Ovary (tissue), 9 donors: ENCODE results near the gene SLC24A1. TPM values are rescaled to one million over a fixed set of nuclear protein-coding genes. Genes with fewer than 3 reads are reported as not detected.

Experiments used
- DNase-seq, 5 donors: peaks; one replicate each; pipeline ENCODE4 v3.0.0-alpha.2; 2019 to 2020
- H3K27ac ChIP-seq, 2 donors: fragments of 200-600 bp; one replicate each; pipeline versions ENCODE4 v1.5.1 to v1.8.0; 2019 to 2022
- H3K27me3 ChIP-seq: fragments of 200-600 bp; one replicate; pipeline ENCODE4 v1.8.0; 2022
- H3K36me3 ChIP-seq: fragments of 200-600 bp; sonication (generic); one replicate; pipeline ENCODE4 v1.5.1; 2019
- H3K4me1 ChIP-seq: one replicate; pipeline ENCODE4 v1.8.1; 2013; ENCODE audit warnings: mild to moderate bottlenecking, moderate library complexity; ENCODE audit not compliant: insufficient read depth
- H3K4me3 ChIP-seq: fragments of 200-600 bp; sonication (generic); one replicate; pipeline ENCODE4 v1.5.1; 2017
- H3K9me3 ChIP-seq, 2 donors: fragments of 200-600 bp in 1 of 2; sonication (generic) in 1 of 2; one replicate each; pipeline versions ENCODE4 v1.5.1 to v1.8.1; 2013 to 2019; ENCODE audit warnings: mild to moderate bottlenecking in 1 of 2, moderate library complexity in 1 of 2
- EP300 ChIP-seq: sonication (generic); formaldehyde crosslinking; IDR thresholded peaks from one replicate; pipeline ENCODE4 v1.6.1; 2017; ENCODE audit warnings: antibody characterized with exemption
- POLR2A ChIP-seq: fragments of 450-650 bp; IDR thresholded peaks from one replicate; pipeline ENCODE4 v1.6.1; 2017; ENCODE audit warnings: antibody characterized with exemption, mild to moderate bottlenecking, moderate library complexity
- WGBS, 3 donors: extraction: QIAGEN DNeasy Blood & Tissue Kit in 1 of 3; methylation state at CpG; one replicate each; pipeline versions ENCODE4 v1.1.5 to v1.1.7; 2013 to 2017; 5-methylcytosine and 5-hydroxymethylcytosine counted together
- intact Hi-C, 4 donors: fragments of 100-400 bp; cut with DNase I; formaldehyde crosslinking; loops; one replicate each; pipeline versions ENCODE4 v1.11.0 to v1.15.1; 2022 to 2023
- polyA plus RNA-seq, 2 donors: library from polyadenylated mRNA; stranded (reverse); fragments of 200-250 nt in 1 of 2; fragments of 350-450 nt in 1 of 2; fragmentation: Illumina TruSeq in 1 of 2; extraction: RNeasy Lipid Tissue Mini Kit (QIAGEN cat#74804) in 1 of 2; gene quantifications; one replicate each; pipeline ENCODE4 v1.2.3, GENCODE V29; 2013 to 2014
- total RNA-seq, 7 donors: library from RNA; depleted of rRNA in 2 of 7; stranded (reverse); fragments of >200 nt in 2 of 7; fragmentation: NEBNext Ultra II Directional in 3 of 7; extraction: Animal tissue kit (Norgen Biotek cat#: 25700) in 3 of 7; gene quantifications; one replicate each; pipeline versions ENCODE4 v1.1.0 to v1.2.4, GENCODE V29; 2016 to 2023
- TF ChIP-seq, protein P1 (sequence below), 3 donors: fragments of 450-650 bp in 2 of 3; fragments of 200-600 bp in 1 of 3; IDR thresholded peaks; one replicate each; pipeline versions ENCODE4 v1.5.1 to v1.8.0; 2016 to 2022; ENCODE audit warnings: antibody characterized with exemption in 3 of 3, mild to moderate bottlenecking in 1 of 3
- donor health status: DM: no; HTN: no; CAD: no; lungs with moderate emphysema.
- donor health status: DM: no; HTN: no; CAD: no.
- donor health status: Bipolar disorder and iron deficiency.
- donor health status: DM: yes; HTN: yes; CAD: no.
- donor health status: DM: no; HTN: no; CAD: no.
- donor health status: DM: yes; HTN: yes; CAD: no.

SLC24A1 gene
- total and polyA plus RNA-seq, 9 donors, result 4.5 to 17.4 (median 11.3) TPM

DNA sequence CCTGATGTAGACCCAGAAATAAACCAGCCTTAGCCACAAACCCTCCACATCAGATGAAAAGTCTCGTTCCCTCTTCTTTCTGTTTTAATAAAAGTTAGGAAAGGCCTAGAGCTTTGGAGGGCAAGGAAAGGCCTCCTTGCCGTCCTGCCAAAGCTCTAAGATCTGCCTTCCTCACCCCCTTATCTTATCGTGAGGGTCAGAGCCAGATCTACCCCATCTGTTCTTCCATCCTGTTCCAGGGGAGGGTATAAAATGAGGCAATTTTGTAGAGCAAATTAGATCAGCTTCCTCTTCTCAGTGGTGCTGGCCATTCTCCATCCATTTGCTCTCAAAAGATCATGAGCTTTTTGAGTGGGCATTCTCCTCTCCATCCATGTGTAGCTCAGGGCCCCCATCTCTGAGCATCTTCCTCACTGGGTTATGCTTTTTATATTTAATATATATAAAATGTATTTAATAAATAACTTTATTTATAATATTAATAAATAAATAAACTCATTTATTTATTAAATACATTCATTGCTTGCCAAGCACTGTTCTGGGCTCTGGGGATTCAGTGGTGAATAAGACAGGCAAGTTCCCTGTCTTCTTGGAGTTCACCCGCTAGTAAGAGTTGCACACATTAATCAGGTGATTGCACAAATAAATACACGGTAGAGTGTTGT is 2.0 kb upstream of the SLC24A1 start:
- TF ChIP-seq, protein P1, sequence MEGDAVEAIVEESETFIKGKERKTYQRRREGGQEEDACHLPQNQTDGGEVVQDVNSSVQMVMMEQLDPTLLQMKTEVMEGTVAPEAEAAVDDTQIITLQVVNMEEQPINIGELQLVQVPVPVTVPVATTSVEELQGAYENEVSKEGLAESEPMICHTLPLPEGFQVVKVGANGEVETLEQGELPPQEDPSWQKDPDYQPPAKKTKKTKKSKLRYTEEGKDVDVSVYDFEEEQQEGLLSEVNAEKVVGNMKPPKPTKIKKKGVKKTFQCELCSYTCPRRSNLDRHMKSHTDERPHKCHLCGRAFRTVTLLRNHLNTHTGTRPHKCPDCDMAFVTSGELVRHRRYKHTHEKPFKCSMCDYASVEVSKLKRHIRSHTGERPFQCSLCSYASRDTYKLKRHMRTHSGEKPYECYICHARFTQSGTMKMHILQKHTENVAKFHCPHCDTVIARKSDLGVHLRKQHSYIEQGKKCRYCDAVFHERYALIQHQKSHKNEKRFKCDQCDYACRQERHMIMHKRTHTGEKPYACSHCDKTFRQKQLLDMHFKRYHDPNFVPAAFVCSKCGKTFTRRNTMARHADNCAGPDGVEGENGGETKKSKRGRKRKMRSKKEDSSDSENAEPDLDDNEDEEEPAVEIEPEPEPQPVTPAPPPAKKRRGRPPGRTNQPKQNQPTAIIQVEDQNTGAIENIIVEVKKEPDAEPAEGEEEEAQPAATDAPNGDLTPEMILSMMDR (IDR thresholded peaks at IDR 0.05), result no peak
- TF ChIP-seq EP300 (no peak), POLR2A (no peak)
- no peak for DNase-seq
- WGBS, 3 donors, result 68 to 78% (median 77%) methylated on average over 5 of the region's 5 CpGs
- intact Hi-C loops, result no loop called here
- Histone ChIP-seq H3K27ac (no peak overlapping the region), H3K36me3 (no peaks in the 10 kb centered on the region), H3K9me3 (no peaks in the 10 kb centered on the region), H3K4me1 (no peaks in the 10 kb centered on the region), H3K4me3 (no peak overlapping the region), H3K27me3 (no peaks in the 10 kb centered on the region)

DNA sequence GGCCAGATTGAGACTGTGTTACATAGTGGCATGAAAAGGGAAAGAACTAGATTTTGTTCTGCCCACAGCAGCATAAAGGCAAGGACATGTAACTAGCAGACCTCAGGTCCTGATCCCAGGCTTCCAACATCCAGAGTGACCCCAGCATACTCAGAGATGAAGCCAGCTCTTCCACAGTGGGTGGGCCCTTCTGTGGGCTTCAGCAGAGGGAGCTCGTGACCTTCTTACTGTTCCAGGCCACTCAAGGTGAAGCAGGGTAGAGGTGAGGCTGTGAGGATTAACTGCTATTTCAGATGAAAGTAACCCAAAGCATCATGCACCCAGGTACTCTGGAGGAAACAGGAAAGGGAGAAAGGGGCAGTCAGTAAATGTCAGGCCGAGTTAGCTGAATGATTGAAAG is 905 bp upstream of the SLC24A1 start:
- no peak for TF ChIP-seq POLR2A
- TF ChIP-seq EP300, result no peak
- TF ChIP-seq, protein P1 (IDR thresholded peaks at IDR 0.05), result no peak
- Histone ChIP-seq H3K4me3 (no peak overlapping the region), H3K4me1 (no peaks in the 10 kb centered on the region), H3K9me3 (no peaks in the 10 kb centered on the region), H3K27me3 (no peaks in the 10 kb centered on the region), H3K36me3 (no peaks in the 10 kb centered on the region), H3K27ac (no peak overlapping the region)
- WGBS, 3 donors, result 89 to 93% (median 92%) methylated on average over 2 of the region's 2 CpGs
- intact Hi-C loops, result no loop called here
- no peak for DNase-seq

DNA sequence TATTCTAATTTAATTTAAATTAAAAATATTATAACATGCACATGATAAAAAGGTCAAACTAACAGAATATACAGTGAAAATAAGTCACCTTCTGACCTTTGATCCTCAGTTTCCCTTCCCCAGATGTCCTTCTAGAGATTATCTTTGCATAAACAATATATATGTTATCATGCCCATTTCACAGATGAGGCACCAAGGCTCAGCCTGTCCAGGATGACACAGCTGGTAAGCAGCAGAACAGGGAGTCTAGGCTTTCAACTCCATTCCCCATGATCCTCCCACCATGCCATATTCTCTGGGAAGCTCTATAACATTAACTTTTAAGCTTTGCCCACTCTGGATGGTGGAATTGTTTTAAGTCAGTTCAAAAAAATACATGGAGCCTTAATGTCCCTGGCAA is 1.4 kb downstream of the SLC24A1 start:
- intact Hi-C loops, result no loop called here
- no peaks in the 10 kb centered on the region for H3K36me3 ChIP-seq

DNA sequence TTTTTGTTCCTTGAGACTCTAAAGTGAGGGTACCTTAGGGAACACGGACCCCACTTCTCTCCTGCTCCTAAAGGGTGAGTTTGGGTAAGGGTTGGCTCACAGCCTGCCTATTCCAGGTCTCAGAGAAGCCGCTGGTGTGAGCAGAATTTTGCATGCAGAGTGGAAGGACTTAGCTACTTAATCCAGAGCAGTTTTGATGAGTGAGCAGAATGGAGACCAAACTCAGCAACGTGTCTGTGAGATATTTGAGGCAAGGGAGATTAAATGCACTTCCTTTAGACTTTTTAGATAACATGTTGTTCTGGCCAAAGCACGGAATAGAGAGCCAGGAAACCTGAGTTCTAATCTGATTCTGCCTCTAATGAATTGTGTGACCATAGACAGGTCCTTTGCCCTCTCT is 5.1 kb downstream of the SLC24A1 start:
- H3K27ac ChIP-seq, result no peak overlapping the region
- no peaks in the 10 kb centered on the region for H3K36me3 ChIP-seq
- no peaks in the 10 kb centered on the region for H3K27me3 ChIP-seq
- WGBS, 3 donors, result 73 to 76% (median 75%) methylated on average over 4 of the region's 4 CpGs
- H3K4me3 ChIP-seq, result no peak overlapping the region
- no peaks in the 10 kb centered on the region for H3K9me3 ChIP-seq
- no peak for TF ChIP-seq POLR2A
- TF ChIP-seq, protein P1 (IDR thresholded peaks at IDR 0.05), result no peak
- no peak for TF ChIP-seq EP300
- no peaks in the 10 kb centered on the region for H3K4me1 ChIP-seq
- intact Hi-C loops, result no loop called here
- no peak for DNase-seq

More for the DNA sequence above, 1.4 kb downstream of the SLC24A1 start:
- Histone ChIP-seq H3K27ac (no peak overlapping the region), H3K4me3 (no peak overlapping the region), H3K4me1 (no peaks in the 10 kb centered on the region), H3K27me3 (no peaks in the 10 kb centered on the region), H3K9me3 (no peaks in the 10 kb centered on the region)
- DNase-seq, result no peak
- TF ChIP-seq, protein P1 (IDR thresholded peaks at IDR 0.05), result no peak
